GM18870 (cell line): ENCODE results near the gene ZNF148.

ENCODE experiments used
- ATAC-seq: cut with Tn5 transposase; IDR thresholded peaks from one replicate; pipeline ENCODE4 v1.9.1; 2021; ENCODE audit warnings: moderate library complexity; ENCODE audit not compliant: unreplicated experiment

Gene ZNF148

GRCh38 chr3:125334675-125335560 lies 40.2 kb downstream of the ZNF148 start:
- no peak for ATAC-seq

GRCh38 chr3:125332504-125332903 lies 42.6 kb downstream of the ZNF148 start:
- no peak for ATAC-seq

GRCh38 chr3:125331243-125331642 lies 43.9 kb downstream of the ZNF148 start:
- ATAC-seq: no peak

GRCh38 chr3:125326957-125327356 lies 48.2 kb downstream of the ZNF148 start:
- ATAC-seq: no peak

- no peak for ATAC-seq
These were observed 49.4 kb downstream of the ZNF148 start for GRCh38 chr3:125325746-125326145.

- ATAC-seq: no peak
These were observed 50.8 kb downstream of the ZNF148 start for GRCh38 chr3:125324341-125324740.

- no peak for ATAC-seq
These were observed 52.2 kb downstream of the ZNF148 start for GRCh38 chr3:125322917-125323316.

GRCh38 chr3:125322166-125322565 lies 53.0 kb downstream of the ZNF148 start:
- ATAC-seq: no peak

- no peak for ATAC-seq
These were observed 55.4 kb downstream of the ZNF148 start for GRCh38 chr3:125319765-125320164.

- ATAC-seq: no peak
These were observed 56.3 kb downstream of the ZNF148 start for GRCh38 chr3:125318871-125319270.

- no peak for ATAC-seq
These were observed 56.8 kb downstream of the ZNF148 start for GRCh38 chr3:125318167-125318865.

GRCh38 chr3:125317761-125318160 lies 57.4 kb downstream of the ZNF148 start:
- no peak for ATAC-seq

GRCh38 chr3:125316949-125317348 lies 58.2 kb downstream of the ZNF148 start:
- ATAC-seq: no peak

- no peak for ATAC-seq
These were observed 58.9 kb downstream of the ZNF148 start for GRCh38 chr3:125316246-125316645.

GRCh38 chr3:125313060-125313635 lies 62.0 kb downstream of the ZNF148 start:
- no peak for ATAC-seq

- ATAC-seq: no peak
These were observed 64.5 kb downstream of the ZNF148 start for GRCh38 chr3:125310623-125311081.

GRCh38 chr3:125309476-125309875 lies 65.6 kb downstream of the ZNF148 start:
- no peak for ATAC-seq

- ATAC-seq: no peak
These were observed 68.5 kb downstream of the ZNF148 start for GRCh38 chr3:125306620-125307019.

- ATAC-seq: no peak
These were observed 72.2 kb downstream of the ZNF148 start for GRCh38 chr3:125302932-125303331.

GRCh38 chr3:125300416-125300815 lies 74.7 kb downstream of the ZNF148 start:
- no peak for ATAC-seq

- no peak for ATAC-seq
These were observed 80.7 kb downstream of the ZNF148 start for GRCh38 chr3:125294411-125294810.

GRCh38 chr3:125292015-125292414 lies 83.1 kb downstream of the ZNF148 start:
- no peak for ATAC-seq
